GM10266 (cell line): ENCODE results near the gene MAPK8IP3.

Experiments
- DNase-seq: peaks from one replicate; pipeline ENCODE4 v3.0.0; 2012; ENCODE audit errors: extremely low spot score
- CTCF ChIP-seq: IDR thresholded peaks from 2 replicates; pipeline ENCODE4 v1.5.1; 2012; ENCODE audit warnings: mild to moderate bottlenecking, low read depth; ENCODE audit not compliant: control insufficient read depth, insufficient read depth; ENCODE audit errors: missing control alignments

MAPK8IP3 gene

DNA sequence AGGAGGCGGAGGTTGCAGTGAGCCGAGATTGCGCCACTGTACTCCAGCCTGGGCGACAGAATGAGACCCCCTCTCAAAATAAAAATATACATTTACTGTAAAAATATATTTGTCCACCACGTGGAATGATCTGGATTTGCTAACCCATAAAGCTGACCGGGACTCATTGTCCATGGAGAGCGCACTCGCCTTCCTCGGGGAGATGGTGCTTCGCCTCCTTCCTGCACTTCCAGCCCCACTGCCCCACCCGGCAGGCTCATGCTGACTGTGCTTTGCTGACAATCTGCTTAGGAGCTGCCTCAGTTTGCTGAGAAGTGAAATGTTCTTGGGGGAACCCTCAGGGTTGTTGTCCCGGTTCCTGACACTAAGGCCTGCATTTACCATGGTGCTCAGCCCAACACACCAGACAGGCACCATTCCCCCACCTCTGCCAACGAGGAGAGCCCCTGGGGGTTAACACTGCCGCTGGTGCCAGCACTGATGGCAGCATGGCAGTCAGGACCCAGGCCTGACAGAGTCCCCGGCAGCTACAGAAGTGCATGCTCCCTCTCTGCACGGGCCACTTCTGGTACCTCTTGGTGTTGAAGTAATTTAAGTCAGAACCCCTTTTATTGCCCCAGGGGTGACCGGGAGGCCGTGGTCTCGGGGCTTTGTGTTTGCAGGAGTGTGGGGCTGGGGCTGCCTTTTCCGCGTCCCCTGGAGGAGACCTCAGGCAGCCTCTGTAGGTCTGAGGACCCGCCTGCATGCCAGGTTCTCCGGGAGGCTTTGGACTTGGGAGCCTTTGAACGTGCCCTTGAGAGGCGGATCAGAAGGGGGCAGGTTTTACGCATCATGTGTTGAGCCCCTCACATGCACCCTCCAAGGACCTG is 79.2 kb downstream of the MAPK8IP3 start:
- no peak for DNase-seq
- TF ChIP-seq CTCF = no peak

GRCh38 chr16:1785846-1786170 is 79.8 kb downstream of the MAPK8IP3 start:
- no peak for DNase-seq
- TF ChIP-seq CTCF = no peak

DNA sequence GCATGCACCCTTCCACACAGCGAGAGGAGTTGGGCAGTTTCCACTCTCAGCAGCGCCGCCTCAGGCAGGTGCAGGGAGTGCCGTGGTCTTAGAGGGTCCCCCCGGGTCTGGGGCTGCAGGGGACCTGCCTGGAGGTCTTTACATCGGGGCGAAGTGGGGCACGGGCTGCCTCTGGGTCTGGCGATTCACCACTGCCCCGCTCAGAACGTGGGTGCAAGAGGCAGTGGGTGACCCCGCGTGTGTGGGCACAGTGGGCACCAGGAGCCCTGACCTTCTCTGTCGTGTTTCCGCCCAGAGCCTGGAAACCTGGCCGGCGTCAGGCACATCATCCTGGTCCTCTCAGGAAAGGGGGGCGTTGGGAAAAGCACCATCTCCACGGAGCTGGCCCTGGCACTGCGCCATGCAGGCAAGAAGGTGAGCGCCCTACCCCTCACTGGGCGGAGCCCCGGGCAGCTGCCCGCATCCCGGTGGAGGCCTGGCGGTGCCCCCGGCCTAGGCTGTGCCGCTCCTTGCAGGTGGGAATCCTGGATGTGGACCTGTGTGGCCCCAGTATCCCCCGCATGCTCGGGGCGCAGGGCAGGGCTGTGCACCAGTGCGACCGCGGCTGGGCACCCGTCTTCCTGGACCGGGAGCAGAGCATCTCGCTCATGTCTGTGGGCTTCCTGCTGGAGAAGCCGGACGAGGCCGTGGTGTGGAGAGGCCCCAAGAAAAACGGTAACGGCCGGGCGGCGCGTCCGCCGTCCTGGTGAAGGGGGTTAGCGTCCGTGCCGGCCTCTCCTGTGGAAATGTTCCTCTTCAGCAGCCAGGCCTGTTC is 80.5 kb downstream of the MAPK8IP3 start:
- no peak for TF ChIP-seq CTCF
- no peak for DNase-seq

GRCh38 chr16:1787056-1787321 is 81.0 kb downstream of the MAPK8IP3 start:
- no peak for TF ChIP-seq CTCF

DNA sequence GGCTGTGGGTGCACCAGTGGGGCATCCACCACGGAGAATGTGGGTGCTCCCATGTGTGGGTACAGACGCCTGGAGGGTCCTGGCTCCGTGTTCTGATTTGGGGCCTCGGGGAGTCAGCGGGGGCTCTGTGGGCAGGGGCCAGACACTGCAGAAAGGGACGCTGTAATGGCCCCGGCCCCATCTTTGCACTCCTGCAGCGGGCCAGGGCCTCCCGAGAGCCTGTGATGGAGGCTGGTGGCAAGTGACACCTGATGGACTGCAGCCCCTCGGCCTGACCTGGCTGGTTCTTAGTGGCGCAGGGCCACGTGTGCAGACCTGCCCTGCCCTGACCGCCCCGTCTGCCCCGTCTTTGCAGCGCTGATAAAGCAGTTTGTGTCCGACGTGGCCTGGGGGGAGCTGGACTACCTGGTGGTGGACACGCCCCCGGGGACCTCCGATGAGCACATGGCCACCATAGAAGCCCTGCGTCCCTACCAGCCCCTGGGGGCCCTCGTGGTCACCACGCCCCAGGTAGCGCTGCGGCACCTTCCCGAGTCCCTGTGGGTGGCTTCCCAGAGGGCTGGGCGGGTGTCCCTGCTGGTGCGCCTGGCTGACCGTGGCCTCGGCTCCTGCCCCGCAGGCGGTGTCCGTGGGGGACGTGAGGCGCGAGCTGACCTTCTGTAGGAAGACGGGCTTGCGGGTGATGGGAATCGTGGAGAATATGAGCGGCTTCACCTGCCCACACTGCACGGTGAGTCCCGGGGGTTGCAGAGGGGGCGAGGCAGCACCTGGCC is 81.5 kb downstream of the MAPK8IP3 start:
- no peak for DNase-seq
- TF ChIP-seq CTCF = no peak

More at GRCh38 chr16:1787056-1787321, 81.0 kb downstream of the MAPK8IP3 start:
- DNase-seq = no peak

- no peak for DNase-seq
- no peak for TF ChIP-seq CTCF
These were observed 82.2 kb downstream of the MAPK8IP3 start for GRCh38 chr16:1788095-1788707.

GRCh38 chr16:1788708-1789100 is 82.7 kb downstream of the MAPK8IP3 start:
- no peak for DNase-seq
- TF ChIP-seq CTCF = no peak
